SIG-M5 (cell line): ENCODE data around the gene ZNF211.

ENCODE experiments used
- DNase-seq: peaks from one replicate; lab custom pipeline; 2025; lab: John Stamatoyannopoulos, UW

Gene ZNF211

GRCh38 chr19:57632987-57633831, at the start of gene ZNF211:
TSS of gene ZNF211 (plus strand) at chr19:57633168. CDS start at chr19:57633347, 179 bp downstream.
- peak; percentile 49 for DNase-seq

- no peak for DNase-seq
Observed at GRCh38 chr19:57583521-57584416, 49.2 kb upstream of the ZNF211 start, which contains the start of gene ZIK1. TSS of gene ZIK1 (plus strand) at chr19:57584145. CDS start at chr19:57584357, 212 bp downstream.

- no peak for DNase-seq
Observed at GRCh38 chr19:57587529-57587928, 45.4 kb upstream of the ZNF211 start.

GRCh38 chr19:57599377-57599760, 33.6 kb upstream of the ZNF211 start:
- no peak for DNase-seq

GRCh38 chr19:57599761-57600383, 33.1 kb upstream of the ZNF211 start, which contains the start of gene ZNF530:
TSS of gene ZNF530 (plus strand) at chr19:57599885. CDS start at chr19:57604346, 4,461 bp downstream.
- DNase-seq: peak; percentile 5

GRCh38 chr19:57606931-57607330, 26.0 kb upstream of the ZNF211 start:
- DNase-seq: no peak

GRCh38 chr19:57611113-57611512, 21.9 kb upstream of the ZNF211 start:
- no peak for DNase-seq

- DNase-seq: peak; percentile 21
Observed at GRCh38 chr19:57613941-57614743, 18.8 kb upstream of the ZNF211 start, which contains the start of gene ZNF134. TSS of gene ZNF134 (plus strand) at chr19:57614242. CDS start at chr19:57619469, 5,227 bp downstream.

- DNase-seq: no peak
Observed at GRCh38 chr19:57615346-57615745, 17.6 kb upstream of the ZNF211 start.

GRCh38 chr19:57620673-57621348, 12.2 kb upstream of the ZNF211 start:
- no peak for DNase-seq

- no peak for DNase-seq
Observed at GRCh38 chr19:57623091-57623490, 9.9 kb upstream of the ZNF211 start.

- DNase-seq: no peak
Observed at GRCh38 chr19:57633832-57634131, 814 bp downstream of the ZNF211 start.

GRCh38 chr19:57637379-57637778, 4.4 kb downstream of the ZNF211 start:
- no peak for DNase-seq

GRCh38 chr19:57641715-57642234, 8.8 kb downstream of the ZNF211 start:
- DNase-seq: no peak

- DNase-seq: no peak
Observed at GRCh38 chr19:57642396-57643046, 9.6 kb downstream of the ZNF211 start.

- no peak for DNase-seq
Observed at GRCh38 chr19:57643734-57644133, 10.8 kb downstream of the ZNF211 start.

GRCh38 chr19:57648331-57649003, 15.5 kb downstream of the ZNF211 start:
- DNase-seq: no peak

- no peak for DNase-seq
Observed at GRCh38 chr19:57651654-57651996, 18.7 kb downstream of the ZNF211 start.

- no peak for DNase-seq
Observed at GRCh38 chr19:57653689-57654088, 20.7 kb downstream of the ZNF211 start.

- no peak for DNase-seq
Observed at GRCh38 chr19:57655443-57655842, 22.5 kb downstream of the ZNF211 start.
